PC-9 (cell line): ENCODE measurements around the gene RIMKLA.

Experiments
- CTCF ChIP-seq: fragments of 200-600 bp; sonication (generic); conservative IDR thresholded peaks from 2 replicates; pipeline ENCODE4 v1.6.1; 2017; ENCODE audit warnings: mixed run types, antibody characterized with exemption, mild to moderate bottlenecking, moderate library complexity
- EZH2 ChIP-seq: fragments of 200-600 bp; sonication (generic); IDR thresholded peaks from 2 replicates; pipeline ENCODE4 v1.8.0; 2017; ENCODE audit warnings: antibody characterized with exemption, low read depth

- TF ChIP-seq CTCF: no peak
- TF ChIP-seq EZH2: no peak
Measured at GRCh38 chr1:42466030-42466429, 85.4 kb downstream of the RIMKLA start.
